ENCODE measurements around the gene CHL1. TPM values are rescaled to one million over a fixed set of nuclear protein-coding genes. Genes with fewer than 3 reads are reported as not detected.

Gene CHL1
- total RNA-seq, 1 donor: 3.6 TPM

DNA sequence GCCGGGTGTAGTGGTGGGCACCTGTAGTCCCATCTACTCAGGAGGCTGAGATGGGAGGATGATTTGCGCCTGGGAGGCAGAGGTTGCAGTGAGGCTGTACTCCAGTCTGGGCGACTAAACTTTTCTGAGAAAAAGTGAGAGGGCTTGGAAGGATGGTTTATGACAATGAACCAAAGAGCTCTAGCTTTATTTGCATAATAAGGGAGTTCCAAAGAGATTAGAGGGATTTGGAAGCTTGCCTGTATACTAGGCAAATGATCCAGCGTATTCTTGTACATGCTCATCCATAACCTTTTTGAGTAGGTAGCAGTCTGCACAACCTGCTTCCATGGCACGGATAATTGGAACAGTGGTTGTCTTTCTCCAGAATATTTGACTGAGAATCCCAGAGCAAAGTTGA lies 251.1 kb downstream of the CHL1 start:
- no peak overlapping the region for H3K4me3 ChIP-seq (ENCODE audit: insufficient read depth, low read length)
- no peaks in the 10 kb centered on the region for H3K4me1 ChIP-seq (ENCODE audit: insufficient read depth, low read length)
- H3K79me2 ChIP-seq (ENCODE audit: insufficient read depth, low read length): no peaks in the 10 kb centered on the region
- H3K27ac ChIP-seq (ENCODE audit: low read depth, low read length): no peak overlapping the region
- no peak for DNase-seq (ENCODE audit: insufficient read length, low spot score, missing footprints)
- no peaks in the 10 kb centered on the region for H3K36me3 ChIP-seq (ENCODE audit: insufficient read depth, low read length)
- no peaks in the 10 kb centered on the region for H3K9me3 ChIP-seq (ENCODE audit: low read depth, low read length)
- no peak overlapping the region for H3K4me2 ChIP-seq (ENCODE audit: insufficient read depth, low read length)
- H2AFZ ChIP-seq (ENCODE audit: low read length): no peak overlapping the region
- TF ChIP-seq, protein P1, sequence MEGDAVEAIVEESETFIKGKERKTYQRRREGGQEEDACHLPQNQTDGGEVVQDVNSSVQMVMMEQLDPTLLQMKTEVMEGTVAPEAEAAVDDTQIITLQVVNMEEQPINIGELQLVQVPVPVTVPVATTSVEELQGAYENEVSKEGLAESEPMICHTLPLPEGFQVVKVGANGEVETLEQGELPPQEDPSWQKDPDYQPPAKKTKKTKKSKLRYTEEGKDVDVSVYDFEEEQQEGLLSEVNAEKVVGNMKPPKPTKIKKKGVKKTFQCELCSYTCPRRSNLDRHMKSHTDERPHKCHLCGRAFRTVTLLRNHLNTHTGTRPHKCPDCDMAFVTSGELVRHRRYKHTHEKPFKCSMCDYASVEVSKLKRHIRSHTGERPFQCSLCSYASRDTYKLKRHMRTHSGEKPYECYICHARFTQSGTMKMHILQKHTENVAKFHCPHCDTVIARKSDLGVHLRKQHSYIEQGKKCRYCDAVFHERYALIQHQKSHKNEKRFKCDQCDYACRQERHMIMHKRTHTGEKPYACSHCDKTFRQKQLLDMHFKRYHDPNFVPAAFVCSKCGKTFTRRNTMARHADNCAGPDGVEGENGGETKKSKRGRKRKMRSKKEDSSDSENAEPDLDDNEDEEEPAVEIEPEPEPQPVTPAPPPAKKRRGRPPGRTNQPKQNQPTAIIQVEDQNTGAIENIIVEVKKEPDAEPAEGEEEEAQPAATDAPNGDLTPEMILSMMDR (IDR thresholded peaks at IDR 0.05; ENCODE audit: extremely low read depth, low read depth, low read length): no peak
- H4K20me1 ChIP-seq (ENCODE audit: insufficient read depth, low read length): no peaks in the 10 kb centered on the region
- H3K27me3 ChIP-seq (ENCODE audit: insufficient read depth, low read length): no peaks in the 10 kb centered on the region

DNA sequence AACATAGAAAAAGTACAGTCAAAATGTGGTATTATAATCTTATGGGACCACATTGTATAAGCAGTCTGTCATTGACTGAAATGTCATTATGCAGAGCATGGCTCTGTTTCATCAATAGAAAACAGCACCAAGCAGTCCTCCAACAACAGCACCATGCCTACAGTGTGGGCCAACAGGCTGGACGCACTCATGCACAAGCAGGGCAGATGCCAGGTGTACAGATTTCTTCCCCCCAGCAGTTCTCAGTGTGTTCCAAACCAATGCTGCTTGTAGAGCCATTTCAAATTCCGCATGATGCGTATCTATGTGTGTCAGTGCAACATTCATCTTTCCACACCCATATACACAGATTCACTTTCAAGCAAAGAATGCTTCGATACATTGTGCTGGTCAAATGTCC lies 253.1 kb downstream of the CHL1 start:
- H2AFZ ChIP-seq (ENCODE audit: low read length): no peak overlapping the region
- no peak for DNase-seq (ENCODE audit: insufficient read length, low spot score, missing footprints)
- H3K4me3 ChIP-seq (ENCODE audit: insufficient read depth, low read length): no peak overlapping the region
- H3K27ac ChIP-seq (ENCODE audit: low read depth, low read length): no peak overlapping the region
- H3K9me3 ChIP-seq (ENCODE audit: low read depth, low read length): peaks cover 3% of the 10 kb centered on the region
- no peaks in the 10 kb centered on the region for H3K27me3 ChIP-seq (ENCODE audit: insufficient read depth, low read length)
- no peaks in the 10 kb centered on the region for H3K36me3 ChIP-seq (ENCODE audit: insufficient read depth, low read length)
- H3K4me1 ChIP-seq (ENCODE audit: insufficient read depth, low read length): no peaks in the 10 kb centered on the region
- no peaks in the 10 kb centered on the region for H4K20me1 ChIP-seq (ENCODE audit: insufficient read depth, low read length)
- H3K4me2 ChIP-seq (ENCODE audit: insufficient read depth, low read length): no peak overlapping the region
- TF ChIP-seq, protein P1 (IDR thresholded peaks at IDR 0.05; ENCODE audit: extremely low read depth, low read depth, low read length): no peak
- no peaks in the 10 kb centered on the region for H3K79me2 ChIP-seq (ENCODE audit: insufficient read depth, low read length)

DNA sequence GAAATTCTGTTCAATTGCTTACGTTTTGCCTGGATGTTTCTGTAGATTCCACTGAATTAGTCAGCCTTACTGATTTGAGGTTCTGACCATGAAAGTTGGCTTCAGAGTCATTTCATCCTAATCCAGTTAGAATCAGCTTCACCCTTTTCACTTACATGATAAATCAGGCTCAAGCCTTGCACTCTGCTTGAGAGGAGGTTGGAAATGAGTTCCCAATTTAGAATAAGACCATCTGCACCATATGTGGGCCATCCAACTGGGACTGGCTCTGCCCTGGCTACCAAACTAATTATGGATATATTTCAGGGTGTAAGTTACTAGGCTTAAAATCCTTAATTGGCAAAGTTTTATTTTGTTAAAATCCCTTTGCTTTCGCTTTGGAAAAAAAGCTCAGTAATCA lies 255.7 kb downstream of the CHL1 start:
- H3K36me3 ChIP-seq (ENCODE audit: insufficient read depth, low read length): no peaks in the 10 kb centered on the region
- H3K27me3 ChIP-seq (ENCODE audit: insufficient read depth, low read length): no peaks in the 10 kb centered on the region
- TF ChIP-seq, protein P1 (IDR thresholded peaks at IDR 0.05; ENCODE audit: extremely low read depth, low read depth, low read length): no peak
- no peaks in the 10 kb centered on the region for H3K79me2 ChIP-seq (ENCODE audit: insufficient read depth, low read length)
- no peak overlapping the region for H2AFZ ChIP-seq (ENCODE audit: low read length)
- H3K4me1 ChIP-seq (ENCODE audit: insufficient read depth, low read length): no peaks in the 10 kb centered on the region
- no peak overlapping the region for H3K4me3 ChIP-seq (ENCODE audit: insufficient read depth, low read length)
- H3K9me3 ChIP-seq (ENCODE audit: low read depth, low read length): peaks cover 3% of the 10 kb centered on the region
- no peak overlapping the region for H3K27ac ChIP-seq (ENCODE audit: low read depth, low read length)
- no peaks in the 10 kb centered on the region for H4K20me1 ChIP-seq (ENCODE audit: insufficient read depth, low read length)
- no peak for DNase-seq (ENCODE audit: insufficient read length, low spot score, missing footprints)
- no peak overlapping the region for H3K4me2 ChIP-seq (ENCODE audit: insufficient read depth, low read length)

DNA sequence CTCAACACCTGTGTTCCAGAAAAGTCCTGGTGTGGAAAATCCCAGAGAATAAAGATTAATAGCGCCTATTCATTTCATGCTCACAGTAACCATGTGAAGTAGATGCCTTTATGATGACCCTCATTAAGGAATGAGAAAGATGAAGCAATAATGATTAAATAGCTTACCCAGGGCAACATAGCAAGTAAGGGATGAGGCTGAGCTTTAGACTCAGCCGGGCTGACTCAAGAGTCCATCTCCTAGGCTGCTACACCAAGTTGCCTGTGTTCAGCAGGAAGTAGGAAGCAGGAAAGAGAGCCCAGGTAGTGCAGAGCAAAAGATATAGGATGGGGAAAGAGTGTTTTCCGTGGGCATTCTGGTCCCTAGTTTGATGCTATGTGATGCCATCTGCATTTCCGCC lies 256.5 kb downstream of the CHL1 start:
- Histone ChIP-seq H4K20me1 (ENCODE audit: insufficient read depth, low read length) (no peaks in the 10 kb centered on the region), H3K9me3 (ENCODE audit: low read depth, low read length) (peaks cover 3% of the 10 kb centered on the region), H3K4me3 (ENCODE audit: insufficient read depth, low read length) (no peak overlapping the region), H3K36me3 (ENCODE audit: insufficient read depth, low read length) (no peaks in the 10 kb centered on the region), H3K4me2 (ENCODE audit: insufficient read depth, low read length) (no peak overlapping the region), H3K79me2 (ENCODE audit: insufficient read depth, low read length) (no peaks in the 10 kb centered on the region), H3K27ac (ENCODE audit: low read depth, low read length) (no peak overlapping the region), H2AFZ (ENCODE audit: low read length) (no peak overlapping the region), H3K27me3 (ENCODE audit: insufficient read depth, low read length) (no peaks in the 10 kb centered on the region), H3K4me1 (ENCODE audit: insufficient read depth, low read length) (no peaks in the 10 kb centered on the region)
- TF ChIP-seq, protein P1 (IDR thresholded peaks at IDR 0.05; ENCODE audit: extremely low read depth, low read depth, low read length): no peak
- DNase-seq (ENCODE audit: insufficient read length, low spot score, missing footprints): no peak
